B cell (primary cell): ENCODE results near the gene CEP63. TPM values are rescaled to one million over a fixed set of nuclear protein-coding genes. Genes with fewer than 3 reads are reported as not detected.

Source experiments
- ATAC-seq: fragments of 200-7000 bp; cut with Tn5 transposase; one replicate; pipeline ENCODE4 v1.10.0; 2021; ENCODE audit warnings: low read depth, mild to moderate bottlenecking, moderate number of reproducible peaks, moderate library complexity
- CTCF ChIA-PET: fragments of 350-600 bp; sonication (Branson Sonifier 250); formaldehyde crosslinking; loops from one replicate; lab custom pipeline; 2021; ENCODE audit warnings: antibody characterized with exemption, inconsistent platforms; lab: Charles Lee
- POLR2A ChIA-PET: fragments of 350-600 bp; sonication (Branson Sonifier 250); formaldehyde crosslinking; loops from one replicate; lab custom pipeline; 2021; ENCODE audit warnings: antibody characterized with exemption; lab: Charles Lee
- DNase-seq: peaks from one replicate; pipeline ENCODE4 v3.0.0; 2013
- H2AFZ ChIP-seq: 2 replicates; pipeline ENCODE4 v1.6.1; 2012; ENCODE audit warnings: mild to moderate bottlenecking, low read depth, low read length; ENCODE audit not compliant: insufficient read depth, poor library complexity, severe bottlenecking
- H3K27ac ChIP-seq, 2 donors: 1 replicate in 1 of 2; 2 replicates in 1 of 2; pipeline ENCODE4 v1.5.1; 2012 to 2013; ENCODE audit warnings: low read length in 2 of 2, mild to moderate bottlenecking in 2 of 2, moderate library complexity in 1 of 2
- H3K27me3 ChIP-seq, 4 experiments: fragments of 200-600 bp in 1 of 4; sonication (generic) in 1 of 4; replicated peaks in 1 of 4; 1 replicate in 2 of 4; 2 replicates in 2 of 4; pipeline versions ENCODE4 v1.6.1 to v1.7.0; 2013 to 2016; ENCODE audit warnings: low read length in 3 of 4, mild to moderate bottlenecking in 2 of 4, mixed read lengths in 1 of 4, moderate library complexity in 1 of 4; ENCODE audit not compliant: insufficient read depth in 4 of 4, control insufficient read depth in 3 of 4; ENCODE audit errors: control extremely low read depth in 1 of 4
- H3K36me3 ChIP-seq, 2 experiments: replicated peaks in 1 of 2; 1 replicate in 1 of 2; 2 replicates in 1 of 2; pipeline versions ENCODE4 v1.6.1 to v1.7.1; 2013; ENCODE audit warnings: low read length in 1 of 2; ENCODE audit not compliant: insufficient read depth in 2 of 2, control insufficient read depth in 1 of 2; ENCODE audit errors: control extremely low read depth in 1 of 2, extremely low read depth in 1 of 2
- H3K4me1 ChIP-seq, 2 donors: fragments of 200-600 bp in 1 of 2; sonication (generic) in 1 of 2; 1 replicate in 1 of 2; 2 replicates in 1 of 2; pipeline versions ENCODE4 v1.5.1 to v1.6.1; 2013 to 2017; ENCODE audit warnings: low read length in 2 of 2; ENCODE audit not compliant: control insufficient read depth in 2 of 2, insufficient read depth in 2 of 2
- H3K4me2 ChIP-seq: replicated peaks from 2 replicates; pipeline ENCODE3; 2012; ENCODE audit warnings: mild to moderate bottlenecking, low read depth, low read length; ENCODE audit not compliant: poor library complexity, severe bottlenecking
- H3K4me3 ChIP-seq, 5 experiments: fragments of 200-600 bp in 1 of 5; sonication (generic) in 1 of 5; 1 replicate in 3 of 5; 2 replicates in 2 of 5; pipeline versions ENCODE4 v1.5.1 to v1.7.0; 2011 to 2016; ENCODE audit warnings: low read length in 4 of 5, mild to moderate bottlenecking in 4 of 5, low read depth in 2 of 5, control low read depth in 1 of 5, moderate library complexity in 1 of 5; ENCODE audit not compliant: insufficient read depth in 1 of 5; ENCODE audit errors: control extremely low read depth in 1 of 5, extremely low read depth in 1 of 5
- H3K79me2 ChIP-seq: fragments of 200-600 bp; sonication (generic); one replicate; pipeline ENCODE4 v1.6.0; 2016; ENCODE audit warnings: low read length; ENCODE audit not compliant: control insufficient read depth, insufficient read depth
- H3K9ac ChIP-seq: fragments of 200-600 bp; sonication (generic); 2 replicates; pipeline ENCODE4 v1.6.1; 2017; ENCODE audit warnings: mild to moderate bottlenecking, low read length, moderate library complexity
- H3K9me3 ChIP-seq, 3 donors: one replicate each; pipeline versions ENCODE4 v1.6.1 to v1.7.1; 2013; ENCODE audit warnings: low read length in 2 of 3; ENCODE audit not compliant: control insufficient read depth in 2 of 3, insufficient read depth in 1 of 3; ENCODE audit errors: control extremely low read depth in 1 of 3
- H4K20me1 ChIP-seq: 2 replicates; pipeline ENCODE4 v1.6.0; 2012; ENCODE audit warnings: mild to moderate bottlenecking, low read length; ENCODE audit not compliant: insufficient read depth, control insufficient read depth, poor library complexity, severe bottlenecking
- H3K27ac Mint-ChIP-seq: one replicate; pipeline ENCODE4 v1.8.0; 2021; ENCODE audit warnings: mixed read lengths
- H3K27me3 Mint-ChIP-seq: one replicate; pipeline ENCODE4 v1.8.0; 2021; ENCODE audit warnings: mixed read lengths
- H3K4me1 Mint-ChIP-seq: one replicate; pipeline ENCODE4 v1.8.0; 2021; ENCODE audit warnings: mixed read lengths
- H3K4me3 Mint-ChIP-seq: one replicate; pipeline ENCODE4 v1.8.0; 2021; ENCODE audit warnings: mixed read lengths
- H3K9me3 Mint-ChIP-seq: one replicate; pipeline ENCODE4 v1.8.0; 2022; ENCODE audit warnings: mixed read lengths; ENCODE audit not compliant: insufficient read depth
- CTCF ChIP-seq: fragments of 200-600 bp; IDR thresholded peaks from one replicate; pipeline ENCODE4 v1.8.0; 2022; ENCODE audit warnings: antibody characterized with exemption, mild to moderate bottlenecking
- EZH2 ChIP-seq: IDR thresholded peaks from 2 replicates; pipeline ENCODE4 v1.6.1; 2012; ENCODE audit warnings: borderline replicate concordance, low read depth, mild to moderate bottlenecking, moderate library complexity, low read length; ENCODE audit not compliant: insufficient read depth, poor library complexity, severe bottlenecking
- WGBS: methylation state at CpG from one replicate; pipeline ENCODE4 v1.1.5; 2013; ENCODE audit warnings: missing lambda C conversion rate; ENCODE audit not compliant: insufficient coverage; 5-methylcytosine and 5-hydroxymethylcytosine counted together
- intact Hi-C: fragments of 100-400 bp; cut with micrococcal nuclease; formaldehyde crosslinking; loops from one replicate; pipeline ENCODE4 v1.10.0; 2022
- polyA plus RNA-seq: library from polyadenylated mRNA; depleted of rRNA; stranded (reverse); fragments of >200 nt; gene quantifications from 2 replicates; pipeline ENCODE4 v1.2.3, GENCODE V29; 2012
- total RNA-seq, 2 donors: library from RNA; stranded (reverse); fragments of 120-200 nt in 1 of 2; gene quantifications; 1 replicate in 1 of 2; 2 replicates in 1 of 2; pipeline versions ENCODE4 v1.2.3 to v1.2.4, GENCODE V29; 2013 to 2022

The CEP63 gene
- total and polyA plus RNA-seq, 2 donors (not counting 1 experiment from before 2014, with no cell fraction given): 9.6 to 35.6 TPM

DNA sequence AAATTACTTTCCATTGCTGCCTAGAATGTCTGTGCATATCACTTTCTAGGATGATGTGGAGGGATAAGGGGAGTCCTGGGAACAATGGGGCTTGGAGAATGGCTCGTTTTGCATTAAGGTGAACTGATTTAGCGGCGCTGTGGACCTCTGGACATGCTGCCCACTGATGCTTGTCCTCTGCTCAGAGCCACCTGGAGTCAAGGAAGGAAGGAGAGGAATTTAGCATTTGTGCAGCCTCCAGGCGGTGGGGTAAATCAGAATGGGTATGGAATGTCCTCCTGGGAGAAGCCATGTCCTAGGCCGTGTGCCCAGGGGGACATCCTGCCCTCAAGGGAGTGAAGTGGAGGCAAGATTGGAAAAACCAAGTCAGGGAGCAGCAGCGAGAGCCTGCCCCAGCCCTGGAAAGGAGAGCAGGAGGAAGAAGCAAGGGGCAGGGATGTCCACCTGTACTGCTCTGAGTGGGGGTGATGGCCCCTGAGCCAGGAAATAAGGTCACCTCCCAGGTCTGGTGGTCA is 127.2 kb downstream of the CEP63 start:
- Histone ChIP-seq H2AFZ (no peak overlapping the region), H3K79me2 (no peaks in the 10 kb centered on the region), H3K36me3 (no peaks in the 10 kb centered on the region), H4K20me1 (no peaks in the 10 kb centered on the region), H3K4me3 (no peak overlapping the region), H3K9ac (no peak overlapping the region), H3K4me1 (no peaks in the 10 kb centered on the region), H3K27ac (no peak overlapping the region), H3K9me3 (no peaks in the 10 kb centered on the region), H3K4me2 (no peak overlapping the region), H3K27me3 (peaks cover 0 to under 1% (median 0%) of the 10 kb centered on the region in 4 experiments)
- DNase-seq: no peak
- no peak for TF ChIP-seq EZH2
- TF ChIP-seq CTCF: no peak
- ChIA-PET CTCF (interaction anchor here (1.0 kb wide), 1 partner anchor 12 kb away, joined by 3 read pairs; no protein-coding TSS in a partner anchor), POLR2A (no interaction called here)
- Mint-ChIP-seq H3K9me3 (no peaks in the 10 kb centered on the region), H3K27ac (no peak overlapping the region), H3K4me3 (no peak overlapping the region), H3K4me1 (no peaks in the 10 kb centered on the region), H3K27me3 (no peaks in the 10 kb centered on the region)
- no peak for ATAC-seq
- 77% methylated on average over 6 of the region's 6 CpGs for WGBS
- intact Hi-C loops: no loop called here

DNA sequence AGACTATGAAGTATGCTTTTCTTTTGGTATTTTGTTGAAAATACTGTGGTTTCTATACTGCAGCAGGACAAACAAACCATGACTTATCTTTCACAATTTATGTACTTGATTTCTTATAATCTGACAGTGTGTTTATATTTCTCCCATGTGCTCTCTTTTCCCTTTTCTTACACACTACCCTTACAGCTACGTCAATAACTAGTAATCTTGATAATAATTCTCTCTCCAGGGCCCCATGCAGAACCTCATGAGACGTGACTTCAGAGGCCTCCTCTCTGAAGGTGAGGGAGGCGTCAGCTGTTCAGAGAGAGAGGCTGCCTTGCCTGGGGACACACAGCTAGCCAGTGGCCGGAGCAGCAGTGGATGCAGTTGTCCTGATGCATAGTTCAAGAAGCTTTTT is 129.1 kb downstream of the CEP63 start:
- Histone ChIP-seq H3K27ac (no peak overlapping the region), H3K27me3 (no peaks in the 10 kb centered on the region), H3K4me3 (no peak overlapping the region), H2AFZ (no peak overlapping the region), H3K9ac (no peak overlapping the region), H4K20me1 (no peaks in the 10 kb centered on the region), H3K36me3 (no peaks in the 10 kb centered on the region), H3K4me2 (no peak overlapping the region), H3K9me3 (no peaks in the 10 kb centered on the region), H3K79me2 (no peaks in the 10 kb centered on the region), H3K4me1 (no peaks in the 10 kb centered on the region)
- intact Hi-C loops: no loop called here
- no peak overlapping the region for H3K4me3 Mint-ChIP-seq
- no peaks in the 10 kb centered on the region for H3K4me1 Mint-ChIP-seq
- H3K27ac Mint-ChIP-seq: no peak overlapping the region
- H3K9me3 Mint-ChIP-seq: no peaks in the 10 kb centered on the region
- ATAC-seq (no peak), DNase-seq (no peak)
- 100% methylated on average over 1 of the region's 4 CpGs for WGBS
- ChIA-PET POLR2A (no interaction called here), CTCF (interaction anchor here (1.0 kb wide), 1 partner anchor 11 kb away, joined by 3 read pairs; no protein-coding TSS in a partner anchor)
- no peaks in the 10 kb centered on the region for H3K27me3 Mint-ChIP-seq
- TF ChIP-seq CTCF: no peak
- no peak for TF ChIP-seq EZH2
